Mesothelial cell of epicardium (in vitro differentiated cells): ENCODE data around the gene SMIM22. TPM values are rescaled to one million over a fixed set of nuclear protein-coding genes. Genes with fewer than 3 reads are reported as not detected.

Experiments used
- DNase-seq, 2 experiments: peaks; one replicate each; pipeline ENCODE4 v3.0.0; 2021; ENCODE audit warnings: low spot score in 2 of 2; ENCODE audit not compliant: unreplicated experiment in 2 of 2
- H3K27ac Mint-ChIP-seq: 2 replicates; pipeline ENCODE4 v1.8.0; 2021; ENCODE audit warnings: mixed read lengths
- H3K27me3 Mint-ChIP-seq: 2 replicates; pipeline ENCODE4 v1.8.0; 2021; ENCODE audit warnings: low read depth, mixed read lengths
- H3K36me3 Mint-ChIP-seq: 2 replicates; pipeline ENCODE4 v1.8.0; 2021; ENCODE audit warnings: mixed read lengths
- H3K4me1 Mint-ChIP-seq: 2 replicates; pipeline ENCODE4 v1.8.0; 2021; ENCODE audit warnings: mixed read lengths
- H3K4me3 Mint-ChIP-seq: 2 replicates; pipeline ENCODE4 v1.8.0; 2021; ENCODE audit warnings: mild to moderate bottlenecking, moderate library complexity, mixed read lengths
- H3K9me3 Mint-ChIP-seq: 2 replicates; pipeline ENCODE4 v1.8.0; 2021; ENCODE audit warnings: mixed read lengths
- CTCF ChIP-seq: fragments of 200-600 bp; sonication (generic); IDR thresholded peaks from one replicate; pipeline ENCODE4 v1.5.0; 2021; ENCODE audit warnings: antibody characterized with exemption; ENCODE audit not compliant: unreplicated experiment
- total RNA-seq: library from RNA; stranded (reverse); gene quantifications from 3 replicates; pipeline ENCODE4 v1.2.1, GENCODE V29; 2021

SMIM22 gene
- total RNA-seq, 1 donor from 2014 or later, result not detected

GRCh38 chr16:4749700-4750257 lies 45.4 kb upstream of the SMIM22 start:
- TF ChIP-seq CTCF, result no peak
- DNase-seq, result no peak
- H3K4me1 Mint-ChIP-seq, result no peaks in the 10 kb centered on the region
- H3K4me3 Mint-ChIP-seq, result no peak overlapping the region
- peaks cover 11% of the 10 kb centered on the region for H3K36me3 Mint-ChIP-seq
- H3K27ac Mint-ChIP-seq, result no peak overlapping the region
- no peaks in the 10 kb centered on the region for H3K27me3 Mint-ChIP-seq
- H3K9me3 Mint-ChIP-seq, result no peaks in the 10 kb centered on the region

- peaks cover 20% of the 10 kb centered on the region for H3K36me3 Mint-ChIP-seq
- H3K27ac Mint-ChIP-seq, result no peak overlapping the region
- no peak for TF ChIP-seq CTCF
- no peaks in the 10 kb centered on the region for H3K4me1 Mint-ChIP-seq
- no peak overlapping the region for H3K4me3 Mint-ChIP-seq
- no peaks in the 10 kb centered on the region for H3K27me3 Mint-ChIP-seq
- H3K9me3 Mint-ChIP-seq, result peaks cover 5% of the 10 kb centered on the region
- DNase-seq, result no peak
These were observed 44.3 kb upstream of the SMIM22 start for GRCh38 chr16:4750896-4751295.

GRCh38 chr16:4752351-4753100 lies 42.6 kb upstream of the SMIM22 start:
- H3K9me3 Mint-ChIP-seq, result peaks cover 5% of the 10 kb centered on the region
- H3K36me3 Mint-ChIP-seq, result peaks cover 29% of the 10 kb centered on the region
- TF ChIP-seq CTCF, result no peak
- H3K27ac Mint-ChIP-seq, result no peak overlapping the region
- no peaks in the 10 kb centered on the region for H3K4me1 Mint-ChIP-seq
- no peaks in the 10 kb centered on the region for H3K27me3 Mint-ChIP-seq
- DNase-seq, result no peak
- H3K4me3 Mint-ChIP-seq, result no peak overlapping the region

- H3K27ac Mint-ChIP-seq, result no peak overlapping the region
- no peak for DNase-seq
- no peaks in the 10 kb centered on the region for H3K4me1 Mint-ChIP-seq
- peaks cover 29% of the 10 kb centered on the region for H3K36me3 Mint-ChIP-seq
- H3K9me3 Mint-ChIP-seq, result peaks cover 5% of the 10 kb centered on the region
- TF ChIP-seq CTCF, result no peak
- no peaks in the 10 kb centered on the region for H3K27me3 Mint-ChIP-seq
- H3K4me3 Mint-ChIP-seq, result no peak overlapping the region
These were observed 41.9 kb upstream of the SMIM22 start for GRCh38 chr16:4753227-4753626.

- TF ChIP-seq CTCF, result no peak
- Mint-ChIP-seq H3K27ac (no peak overlapping the region), H3K27me3 (no peaks in the 10 kb centered on the region), H3K9me3 (peaks cover 5% of the 10 kb centered on the region), H3K36me3 (peaks cover 42% of the 10 kb centered on the region), H3K4me1 (no peaks in the 10 kb centered on the region), H3K4me3 (no peak overlapping the region)
- DNase-seq, result no peak
These were observed 40.3 kb upstream of the SMIM22 start for GRCh38 chr16:4754865-4755264.
